ENCODE results near the gene TRAPPC4. TPM values are rescaled to one million over a fixed set of nuclear protein-coding genes. Genes with fewer than 3 reads are reported as not detected.

The TRAPPC4 gene
- total RNA-seq, 4 donors from 2014 or later = 56.9 to 75.0 (median 63.9) TPM

DNA sequence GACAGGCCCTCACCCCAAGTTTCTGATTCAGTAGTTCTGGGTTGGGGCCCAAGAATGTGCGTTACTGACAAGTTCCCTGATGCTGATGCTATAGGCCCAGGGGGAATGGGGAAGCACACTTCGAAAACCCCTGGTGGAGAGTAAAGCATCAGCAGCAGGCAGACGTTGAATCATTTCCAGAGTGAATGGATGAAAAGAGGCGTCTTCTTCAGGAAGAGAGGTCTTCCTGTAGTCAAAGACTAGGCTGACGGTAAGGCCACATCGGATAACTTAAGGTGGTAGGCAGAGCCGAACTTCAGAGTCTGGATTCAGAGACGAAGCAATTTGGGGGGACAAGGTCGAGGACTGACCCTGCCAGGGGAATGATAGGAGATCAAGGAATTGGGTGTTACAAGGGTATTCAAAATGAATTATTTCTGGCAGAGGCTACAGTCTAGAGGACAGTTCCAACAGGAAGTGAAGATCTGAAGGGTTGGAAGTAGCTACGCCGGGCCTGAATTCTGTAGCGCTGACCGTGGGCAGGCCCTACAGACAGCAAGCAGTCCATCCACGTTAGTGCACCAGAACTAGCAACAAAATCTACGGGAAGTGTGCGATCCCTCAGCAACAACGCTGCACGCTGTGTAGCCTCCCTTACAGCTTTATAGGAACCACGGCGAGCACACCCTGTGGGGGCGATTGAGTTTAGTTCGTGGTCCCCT is 21.5 kb upstream of the TRAPPC4 start:
- Histone ChIP-seq H3K9me3 (no peaks in the 10 kb centered on the region), H3K4me3 (peak overlapping the region; percentile 83), H3K27ac (peak overlapping the region; percentile 26), H3K4me1 (peaks cover 32% of the 10 kb centered on the region), H3K36me3 (peaks cover 23% of the 10 kb centered on the region), H3K27me3 (no peaks in the 10 kb centered on the region)
- DNase-seq (ENCODE audit: low spot score in 2 of 2) = no peak
- 12% methylated on average over 18 of the region's 22 CpGs for WGBS
- TF ChIP-seq, protein P1, sequence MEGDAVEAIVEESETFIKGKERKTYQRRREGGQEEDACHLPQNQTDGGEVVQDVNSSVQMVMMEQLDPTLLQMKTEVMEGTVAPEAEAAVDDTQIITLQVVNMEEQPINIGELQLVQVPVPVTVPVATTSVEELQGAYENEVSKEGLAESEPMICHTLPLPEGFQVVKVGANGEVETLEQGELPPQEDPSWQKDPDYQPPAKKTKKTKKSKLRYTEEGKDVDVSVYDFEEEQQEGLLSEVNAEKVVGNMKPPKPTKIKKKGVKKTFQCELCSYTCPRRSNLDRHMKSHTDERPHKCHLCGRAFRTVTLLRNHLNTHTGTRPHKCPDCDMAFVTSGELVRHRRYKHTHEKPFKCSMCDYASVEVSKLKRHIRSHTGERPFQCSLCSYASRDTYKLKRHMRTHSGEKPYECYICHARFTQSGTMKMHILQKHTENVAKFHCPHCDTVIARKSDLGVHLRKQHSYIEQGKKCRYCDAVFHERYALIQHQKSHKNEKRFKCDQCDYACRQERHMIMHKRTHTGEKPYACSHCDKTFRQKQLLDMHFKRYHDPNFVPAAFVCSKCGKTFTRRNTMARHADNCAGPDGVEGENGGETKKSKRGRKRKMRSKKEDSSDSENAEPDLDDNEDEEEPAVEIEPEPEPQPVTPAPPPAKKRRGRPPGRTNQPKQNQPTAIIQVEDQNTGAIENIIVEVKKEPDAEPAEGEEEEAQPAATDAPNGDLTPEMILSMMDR (IDR thresholded peaks at IDR 0.05) = peak in 1 of 2 donors; percentile 23
- no peak for TF ChIP-seq POLR2A (IDR thresholded peaks at IDR 0.05)

DNA sequence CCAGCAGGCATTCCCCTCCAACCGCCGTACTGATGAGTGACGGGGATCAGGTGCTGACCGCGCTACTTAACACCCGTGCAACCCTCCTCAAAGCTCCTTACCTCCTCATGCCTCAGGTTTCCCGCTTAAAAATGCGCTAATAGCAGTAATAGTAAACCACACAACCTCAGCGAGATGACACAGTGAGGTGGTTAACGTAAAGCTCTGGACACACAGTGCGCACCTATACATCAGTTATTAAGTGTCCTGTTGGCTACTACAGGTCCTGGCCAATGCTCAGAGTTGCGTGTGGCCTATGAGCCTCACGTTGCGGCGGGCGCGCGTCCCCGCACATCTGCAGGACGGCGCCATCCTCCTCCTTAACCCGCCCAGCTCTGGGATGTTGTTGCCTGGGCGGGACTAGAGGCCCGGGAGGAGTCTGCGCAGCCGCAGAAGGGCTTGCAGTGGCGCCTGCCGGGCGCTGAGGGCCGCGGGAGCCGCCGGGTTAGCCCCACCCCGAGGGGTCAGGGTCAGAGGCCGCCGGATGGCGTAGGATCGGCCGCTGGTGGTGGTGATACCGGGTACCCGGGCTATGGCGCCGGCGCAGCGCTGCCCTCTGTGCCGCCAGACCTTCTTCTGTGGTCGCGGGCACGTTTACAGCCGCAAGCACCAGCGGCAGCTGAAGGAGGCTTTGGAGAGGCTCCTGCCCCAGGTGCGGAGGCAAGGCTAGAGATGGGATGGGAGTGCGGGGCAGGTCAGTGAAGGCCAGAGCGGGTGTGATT is 20.8 kb upstream of the TRAPPC4 start, which contains the start of gene CENATAC:
TSS of gene CENATAC (plus strand) at position 512 of the 761 bp plus-strand sequence. CDS start at position 572, 60 bp downstream.
- Histone ChIP-seq H3K27ac (peak within 1 kb of the TSS; percentile 81), H3K9me3 (no peaks in the 10 kb centered on the region), H3K4me1 (peaks cover 32% of the 10 kb centered on the region), H3K36me3 (peaks cover 30% of the 10 kb centered on the region), H3K27me3 (no peaks in the 10 kb centered on the region), H3K4me3 (peak within 1 kb of the TSS; percentile 83)
- TF ChIP-seq POLR2AphosphoS5 (IDR thresholded peaks at IDR 0.05) = peak in 1 of 3 donors; percentile 31
- TF ChIP-seq, protein P1 (IDR thresholded peaks at IDR 0.05) = peak in 1 of 2 donors; percentile 17
- TF ChIP-seq EP300 (IDR thresholded peaks at IDR 0.05) = no peak
- peak; percentile 43 to 53 for TF ChIP-seq POLR2A (IDR thresholded peaks at IDR 0.05)
- DNase-seq (ENCODE audit: low spot score in 2 of 2) = peak; percentile 94 to 96
- 0% methylated on average over 9 of the region's 54 CpGs for WGBS

DNA sequence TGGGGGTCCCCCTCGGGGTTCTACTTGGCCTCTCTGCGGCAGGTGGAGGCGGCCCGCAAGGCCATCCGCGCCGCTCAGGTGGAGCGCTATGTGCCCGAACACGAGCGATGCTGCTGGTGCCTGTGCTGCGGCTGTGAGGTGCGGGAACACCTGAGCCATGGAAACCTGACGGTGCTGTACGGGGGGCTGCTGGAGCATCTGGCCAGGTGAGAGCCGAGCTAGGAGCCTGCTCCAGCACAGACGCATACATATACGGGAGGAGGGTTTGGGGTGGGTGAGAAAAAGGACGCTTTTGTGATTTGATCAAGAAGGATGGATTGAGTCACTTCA is 20.2 kb upstream of the TRAPPC4 start:
- Histone ChIP-seq H3K27ac (peak overlapping the region; percentile 81), H3K4me1 (peaks cover 32% of the 10 kb centered on the region), H3K36me3 (peaks cover 36% of the 10 kb centered on the region), H3K9me3 (no peaks in the 10 kb centered on the region), H3K4me3 (peak overlapping the region; percentile 83), H3K27me3 (no peaks in the 10 kb centered on the region)
- 2% methylated on average over 17 of the region's 19 CpGs for WGBS
- DNase-seq (ENCODE audit: low spot score in 2 of 2) = no peak
- TF ChIP-seq, protein P1 (IDR thresholded peaks at IDR 0.05) = no peak
- TF ChIP-seq EP300 (IDR thresholded peaks at IDR 0.05) (no peak), POLR2AphosphoS5 (IDR thresholded peaks at IDR 0.05) (no peak), POLR2A (IDR thresholded peaks at IDR 0.05) (no peak)

DNA sequence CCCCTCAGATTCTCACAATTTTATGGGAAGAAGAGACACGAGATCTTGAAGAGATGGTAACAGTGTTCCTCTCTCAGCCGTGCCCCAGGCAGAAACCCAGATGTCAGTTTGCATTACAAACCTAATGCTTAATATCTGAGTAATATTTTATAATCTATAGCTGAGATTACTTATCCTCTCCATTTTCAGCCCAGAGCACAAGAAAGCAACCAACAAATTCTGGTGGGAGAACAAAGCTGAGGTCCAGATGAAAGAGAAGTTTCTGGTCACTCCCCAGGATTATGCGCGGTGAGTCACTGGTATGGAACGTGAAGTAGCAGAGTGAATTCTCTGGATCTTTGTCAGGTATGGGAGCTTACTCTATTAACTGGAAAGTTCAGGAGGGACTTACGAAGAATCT is 19.7 kb upstream of the TRAPPC4 start:
- TF ChIP-seq, protein P1 (IDR thresholded peaks at IDR 0.05) = no peak
- TF ChIP-seq POLR2AphosphoS5 (IDR thresholded peaks at IDR 0.05) (no peak), POLR2A (IDR thresholded peaks at IDR 0.05) (no peak), EP300 (IDR thresholded peaks at IDR 0.05) (no peak)
- no peak for DNase-seq (ENCODE audit: low spot score in 2 of 2)
- Histone ChIP-seq H3K4me3 (peak overlapping the region; percentile 83), H3K27ac (peak overlapping the region; percentile 81), H3K27me3 (no peaks in the 10 kb centered on the region), H3K4me1 (peaks cover 32% of the 10 kb centered on the region), H3K9me3 (no peaks in the 10 kb centered on the region), H3K36me3 (peaks cover 36% of the 10 kb centered on the region)
- WGBS = 36% methylated on average over 6 of the region's 6 CpGs

DNA sequence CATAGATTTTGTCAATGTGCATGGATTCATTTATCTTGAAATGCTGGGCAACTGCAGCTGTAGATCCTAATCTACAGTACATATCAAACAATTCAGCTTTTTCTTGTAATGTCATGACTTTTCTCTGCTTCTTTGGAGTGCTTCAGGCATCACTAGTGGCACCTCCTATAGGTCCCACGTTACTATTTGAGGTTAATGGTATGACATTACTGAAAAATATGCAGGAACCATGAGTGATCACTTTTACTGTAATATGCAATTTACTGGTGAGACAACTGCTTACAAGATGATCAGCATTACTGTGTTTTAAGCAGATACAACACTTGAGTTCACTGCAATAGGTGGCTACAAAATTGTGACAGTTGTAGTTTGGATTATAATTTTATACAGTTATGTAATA is 17.7 kb upstream of the TRAPPC4 start:
- Histone ChIP-seq H3K4me3 (no peak overlapping the region), H3K27ac (no peak overlapping the region), H3K4me1 (peaks cover 32% of the 10 kb centered on the region), H3K9me3 (no peaks in the 10 kb centered on the region), H3K36me3 (peaks cover 47% of the 10 kb centered on the region), H3K27me3 (no peaks in the 10 kb centered on the region)
- 45% methylated on average over 1 of the region's 1 CpG for WGBS
- TF ChIP-seq POLR2A (IDR thresholded peaks at IDR 0.05) (no peak), POLR2AphosphoS5 (IDR thresholded peaks at IDR 0.05) (no peak)
- no peak for DNase-seq (ENCODE audit: low spot score in 2 of 2)
